SK-N-SH treated with all-trans-retinoic acid at 6 μM for 48 hours (cell line): Measurements from ENCODE around the gene TRIM61.
A peak's percentile ranks its signal among the peaks of the same experiment; 100 is the strongest.
"Not testable (repeated sequence)": the region's sequence is repeated elsewhere in the genome, so short reads cannot be mapped to it uniquely, and the experiment has no call there.

Experiments used
- ATAC-seq: fragments of 200-7000 bp; cut with Tn5 transposase; 3 replicates; pipeline ENCODE4 v1.9.1; 2020; ENCODE audit warnings: mild to moderate bottlenecking, moderate library complexity
- ARNTL ChIP-seq: fragments of 450-650 bp; formaldehyde crosslinking; IDR thresholded peaks from 2 replicates; pipeline ENCODE4 v1.5.0; 2020; ENCODE audit warnings: low read depth, mild to moderate bottlenecking, moderate library complexity, borderline replicate concordance
- BACH2 ChIP-seq: fragments of 250-450 bp; sonication (Bioruptor Pico); IDR thresholded peaks from 2 replicates; pipeline ENCODE4 v1.9.0; 2021; ENCODE audit warnings: mild to moderate bottlenecking, borderline replicate concordance
- CSDC2 ChIP-seq: fragments of 250-450 bp; sonication (Bioruptor Pico); IDR thresholded peaks from 2 replicates; pipeline ENCODE4 v1.5.0; 2020; ENCODE audit warnings: mild to moderate bottlenecking, moderate library complexity
- ESRRG ChIP-seq: fragments of 250-450 bp; sonication (Bioruptor Pico); IDR thresholded peaks from 2 replicates; pipeline ENCODE4 v1.6.1; 2021; ENCODE audit warnings: mild to moderate bottlenecking
- GLIS3 ChIP-seq: fragments of 250-450 bp; sonication (Bioruptor Pico); IDR thresholded peaks from 2 replicates; pipeline ENCODE4 v1.5.0; 2020; ENCODE audit warnings: mild to moderate bottlenecking, moderate library complexity
- ISL1 ChIP-seq: fragments of 250-450 bp; sonication (Bioruptor Pico); IDR thresholded peaks from 2 replicates; pipeline ENCODE4 v2.1.2; 2022; ENCODE audit warnings: mild to moderate bottlenecking, moderate library complexity
- OSR1 ChIP-seq: fragments of 250-450 bp; sonication (Bioruptor Pico); IDR thresholded peaks from 2 replicates; pipeline ENCODE4 v1.8.0; 2022; ENCODE audit warnings: moderate library complexity, mild to moderate bottlenecking, inconsistent platforms
- PPARA ChIP-seq: fragments of 250-450 bp; sonication (Bioruptor Pico); IDR thresholded peaks from 2 replicates; pipeline ENCODE4 v1.5.0; 2020; ENCODE audit warnings: mild to moderate bottlenecking, borderline replicate concordance
- RARB ChIP-seq: fragments of 250-450 bp; sonication (Bioruptor Pico); IDR thresholded peaks from 2 replicates; pipeline ENCODE4 v1.8.0; 2021; ENCODE audit warnings: mild to moderate bottlenecking, moderate library complexity
- SNAI2 ChIP-seq: fragments of 250-450 bp; sonication (Bioruptor Pico); IDR thresholded peaks from 2 replicates; pipeline ENCODE4 v1.5.0; 2020; ENCODE audit warnings: mild to moderate bottlenecking, moderate library complexity
- TCF4 ChIP-seq: fragments of 250-450 bp; sonication (Bioruptor Pico); IDR thresholded peaks from 2 replicates; pipeline ENCODE4 v1.8.0; 2021; ENCODE audit warnings: mild to moderate bottlenecking, moderate library complexity, borderline replicate concordance
- TOX ChIP-seq: fragments of 250-450 bp; sonication (Bioruptor Pico); IDR thresholded peaks from 2 replicates; pipeline ENCODE4 v1.8.0; 2021; ENCODE audit warnings: mild to moderate bottlenecking, moderate library complexity, borderline replicate concordance
- ZC3H10 ChIP-seq: fragments of 250-450 bp; sonication (Bioruptor Pico); IDR thresholded peaks from 2 replicates; pipeline ENCODE4 v1.5.1; 2021; ENCODE audit warnings: mild to moderate bottlenecking, moderate library complexity
- ZFP3 ChIP-seq: fragments of 250-450 bp; sonication (Bioruptor Pico); IDR thresholded peaks from 2 replicates; pipeline ENCODE4 v1.5.0; 2020; ENCODE audit warnings: mild to moderate bottlenecking, moderate library complexity
- ZFP30 ChIP-seq: fragments of 450-650 bp; formaldehyde crosslinking; IDR thresholded peaks from 2 replicates; pipeline ENCODE4 v1.5.0; 2022; ENCODE audit warnings: mild to moderate bottlenecking, moderate library complexity
- ZNF565 ChIP-seq: fragments of 450-650 bp; formaldehyde crosslinking; conservative IDR thresholded peaks from 2 replicates; pipeline ENCODE4 v1.5.0; 2020; ENCODE audit warnings: low read depth, mild to moderate bottlenecking, moderate library complexity
- ZNF8 ChIP-seq: fragments of 450-650 bp; formaldehyde crosslinking; IDR thresholded peaks from 2 replicates; pipeline ENCODE4 v1.5.0; 2020; ENCODE audit warnings: mild to moderate bottlenecking, moderate library complexity
- TF ChIP-seq, protein P1 (sequence below): fragments of 250-450 bp; sonication (Bioruptor Pico); IDR thresholded peaks from 2 replicates; pipeline ENCODE4 v1.5.1; 2020; ENCODE audit warnings: low read depth, mild to moderate bottlenecking, moderate library complexity
- TF ChIP-seq, protein P2 (sequence below): fragments of 250-450 bp; sonication (Bioruptor Pico); IDR thresholded peaks from 2 replicates; pipeline ENCODE4 v1.5.1; 2021; ENCODE audit warnings: mild to moderate bottlenecking, moderate library complexity
- TF ChIP-seq, protein P3 (sequence below): fragments of 250-450 bp; sonication (Bioruptor Pico); IDR thresholded peaks from 2 replicates; pipeline ENCODE4 v1.5.0; 2020; ENCODE audit warnings: mild to moderate bottlenecking, moderate library complexity
- TF ChIP-seq, protein P4 (sequence below): fragments of 250-450 bp; sonication (Bioruptor Pico); IDR thresholded peaks from 2 replicates; pipeline ENCODE4 v1.8.0; 2020; ENCODE audit warnings: mild to moderate bottlenecking, moderate library complexity, borderline replicate concordance

Gene TRIM61

DNA sequence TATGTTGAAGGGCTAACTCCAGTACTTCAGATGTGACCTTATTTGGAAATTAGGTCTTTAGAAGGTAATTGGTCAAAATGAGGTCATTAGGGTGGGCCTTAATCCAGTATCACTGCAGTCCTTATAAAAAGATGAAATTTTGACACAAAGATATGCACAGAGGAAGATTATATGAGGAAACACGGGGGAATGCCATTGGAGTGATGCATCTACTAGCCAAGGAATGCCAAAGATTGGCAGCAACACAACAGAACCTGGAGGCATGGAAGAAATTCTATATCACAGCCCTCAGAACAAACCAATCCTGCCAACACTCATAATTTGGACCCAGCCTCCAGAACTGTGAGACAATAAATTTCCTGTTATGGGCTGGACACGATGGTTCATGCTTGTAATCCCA is 17.6 kb downstream of the TRIM61 start:
- TF ChIP-seq, protein P1, sequence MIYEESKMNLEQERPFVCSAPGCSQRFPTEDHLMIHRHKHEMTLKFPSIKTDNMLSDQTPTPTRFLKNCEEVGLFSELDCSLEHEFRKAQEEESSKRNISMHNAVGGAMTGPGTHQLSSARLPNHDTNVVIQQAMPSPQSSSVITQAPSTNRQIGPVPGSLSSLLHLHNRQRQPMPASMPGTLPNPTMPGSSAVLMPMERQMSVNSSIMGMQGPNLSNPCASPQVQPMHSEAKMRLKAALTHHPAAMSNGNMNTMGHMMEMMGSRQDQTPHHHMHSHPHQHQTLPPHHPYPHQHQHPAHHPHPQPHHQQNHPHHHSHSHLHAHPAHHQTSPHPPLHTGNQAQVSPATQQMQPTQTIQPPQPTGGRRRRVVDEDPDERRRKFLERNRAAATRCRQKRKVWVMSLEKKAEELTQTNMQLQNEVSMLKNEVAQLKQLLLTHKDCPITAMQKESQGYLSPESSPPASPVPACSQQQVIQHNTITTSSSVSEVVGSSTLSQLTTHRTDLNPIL, result no peak
- no peak for TF ChIP-seq TCF4 (CRISPR knock-in tag)
- no peak for TF ChIP-seq ZNF8 (CRISPR knock-in tag)
- no peak for TF ChIP-seq CSDC2 (CRISPR knock-in tag)
- TF ChIP-seq BACH2, result no peak
- TF ChIP-seq SNAI2 (CRISPR knock-in tag), result no peak
- no peak for TF ChIP-seq ZFP30 (CRISPR knock-in tag)
- TF ChIP-seq OSR1 (CRISPR knock-in tag), result no peak
- TF ChIP-seq ISL1, result no peak
- no peak for ATAC-seq

DNA sequence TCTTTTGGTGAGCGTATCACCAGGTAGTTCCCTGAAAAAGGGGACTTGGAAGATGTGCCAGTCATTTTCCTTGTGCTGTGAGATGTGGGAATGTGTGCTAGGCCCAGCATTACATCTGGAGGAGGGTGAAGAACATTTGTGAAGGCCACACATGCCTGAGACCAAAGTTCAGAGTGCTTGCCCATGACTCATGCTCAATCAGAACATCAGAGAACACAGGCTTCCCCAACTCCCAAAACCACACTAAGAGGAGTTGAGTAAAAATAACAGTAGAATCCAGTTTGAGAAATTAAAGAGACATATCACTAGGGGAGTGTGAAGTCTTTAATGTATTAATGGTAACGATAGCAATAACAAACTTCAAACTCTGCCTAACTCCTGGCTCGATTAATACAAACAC is 18.0 kb downstream of the TRIM61 start:
- not testable (repeated sequence) for ATAC-seq

DNA sequence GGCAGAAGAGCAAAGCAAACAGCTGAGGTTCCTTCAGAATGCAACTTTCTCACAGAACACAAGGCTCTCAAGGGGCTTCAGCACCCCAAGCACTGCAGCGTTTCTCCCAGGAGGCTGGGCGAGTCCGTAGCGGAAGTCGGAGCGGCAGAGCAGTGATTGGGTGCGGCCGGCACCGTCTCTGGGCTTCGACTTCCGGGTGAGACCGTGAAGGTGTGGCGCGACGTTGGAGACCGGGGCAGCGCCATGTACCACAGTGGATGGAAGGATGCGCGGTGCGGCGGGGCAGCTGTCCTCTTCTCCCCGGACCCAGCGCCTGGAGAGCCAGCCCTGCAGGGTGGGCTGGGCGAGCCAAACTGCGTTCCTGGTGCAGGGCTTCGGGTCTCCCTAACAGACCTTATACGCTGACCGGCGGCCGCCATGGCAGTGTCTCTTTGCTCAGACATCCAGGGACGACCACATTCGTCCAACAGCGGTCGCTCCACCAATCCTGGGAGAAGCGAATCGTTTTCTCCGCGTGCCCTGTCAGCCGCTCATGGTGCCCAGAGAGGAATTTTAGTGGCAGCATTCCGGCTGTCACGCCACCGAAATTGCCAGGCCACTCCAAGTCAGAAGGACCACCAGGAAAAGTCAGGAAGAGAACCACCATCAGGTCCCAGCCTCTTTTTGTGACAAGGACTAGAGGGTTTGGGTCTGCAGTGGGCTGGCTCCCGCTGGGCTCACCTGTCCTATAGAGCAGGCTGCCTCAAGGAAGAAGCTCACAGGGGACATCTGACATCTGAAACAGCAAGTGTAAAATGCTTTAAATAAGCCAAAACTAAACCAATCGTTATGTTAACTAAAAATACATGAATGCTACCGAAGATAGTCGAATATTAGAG is 20.5 kb downstream of the TRIM61 start:
- peak; percentile 79 for TF ChIP-seq ZFP3
- no peak for TF ChIP-seq ZNF565
- no peak for TF ChIP-seq TCF4 (CRISPR knock-in tag)
- TF ChIP-seq, protein P2, sequence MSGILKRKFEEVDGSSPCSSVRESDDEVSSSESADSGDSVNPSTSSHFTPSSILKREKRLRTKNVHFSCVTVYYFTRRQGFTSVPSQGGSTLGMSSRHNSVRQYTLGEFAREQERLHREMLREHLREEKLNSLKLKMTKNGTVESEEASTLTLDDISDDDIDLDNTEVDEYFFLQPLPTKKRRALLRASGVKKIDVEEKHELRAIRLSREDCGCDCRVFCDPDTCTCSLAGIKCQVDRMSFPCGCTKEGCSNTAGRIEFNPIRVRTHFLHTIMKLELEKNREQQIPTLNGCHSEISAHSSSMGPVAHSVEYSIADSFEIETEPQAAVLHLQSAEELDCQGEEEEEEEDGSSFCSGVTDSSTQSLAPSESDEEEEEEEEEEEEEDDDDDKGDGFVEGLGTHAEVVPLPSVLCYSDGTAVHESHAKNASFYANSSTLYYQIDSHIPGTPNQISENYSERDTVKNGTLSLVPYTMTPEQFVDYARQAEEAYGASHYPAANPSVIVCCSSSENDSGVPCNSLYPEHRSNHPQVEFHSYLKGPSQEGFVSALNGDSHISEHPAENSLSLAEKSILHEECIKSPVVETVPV (CRISPR knock-in tag), result no peak
- no peak for TF ChIP-seq ZFP30 (CRISPR knock-in tag)
- no peak for TF ChIP-seq PPARA (CRISPR knock-in tag)
- TF ChIP-seq, protein P1, result no peak
- TF ChIP-seq TOX (CRISPR knock-in tag), result no peak
- TF ChIP-seq, protein P3, sequence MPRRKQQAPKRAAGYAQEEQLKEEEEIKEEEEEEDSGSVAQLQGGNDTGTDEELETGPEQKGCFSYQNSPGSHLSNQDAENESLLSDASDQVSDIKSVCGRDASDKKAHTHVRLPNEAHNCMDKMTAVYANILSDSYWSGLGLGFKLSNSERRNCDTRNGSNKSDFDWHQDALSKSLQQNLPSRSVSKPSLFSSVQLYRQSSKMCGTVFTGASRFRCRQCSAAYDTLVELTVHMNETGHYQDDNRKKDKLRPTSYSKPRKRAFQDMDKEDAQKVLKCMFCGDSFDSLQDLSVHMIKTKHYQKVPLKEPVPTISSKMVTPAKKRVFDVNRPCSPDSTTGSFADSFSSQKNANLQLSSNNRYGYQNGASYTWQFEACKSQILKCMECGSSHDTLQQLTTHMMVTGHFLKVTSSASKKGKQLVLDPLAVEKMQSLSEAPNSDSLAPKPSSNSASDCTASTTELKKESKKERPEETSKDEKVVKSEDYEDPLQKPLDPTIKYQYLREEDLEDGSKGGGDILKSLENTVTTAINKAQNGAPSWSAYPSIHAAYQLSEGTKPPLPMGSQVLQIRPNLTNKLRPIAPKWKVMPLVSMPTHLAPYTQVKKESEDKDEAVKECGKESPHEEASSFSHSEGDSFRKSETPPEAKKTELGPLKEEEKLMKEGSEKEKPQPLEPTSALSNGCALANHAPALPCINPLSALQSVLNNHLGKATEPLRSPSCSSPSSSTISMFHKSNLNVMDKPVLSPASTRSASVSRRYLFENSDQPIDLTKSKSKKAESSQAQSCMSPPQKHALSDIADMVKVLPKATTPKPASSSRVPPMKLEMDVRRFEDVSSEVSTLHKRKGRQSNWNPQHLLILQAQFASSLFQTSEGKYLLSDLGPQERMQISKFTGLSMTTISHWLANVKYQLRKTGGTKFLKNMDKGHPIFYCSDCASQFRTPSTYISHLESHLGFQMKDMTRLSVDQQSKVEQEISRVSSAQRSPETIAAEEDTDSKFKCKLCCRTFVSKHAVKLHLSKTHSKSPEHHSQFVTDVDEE (CRISPR knock-in tag), result no peak; the same call in 1 of the 2 replicates
- TF ChIP-seq SNAI2 (CRISPR knock-in tag), result 0 out of 2 replicates have a peak, but pooled peaks have one; percentile 18
- TF ChIP-seq CSDC2 (CRISPR knock-in tag), result 0 out of 2 replicates have a peak, but pooled peaks have one; percentile 43
- no peak for TF ChIP-seq ZC3H10 (CRISPR knock-in tag)
- no peak for TF ChIP-seq ESRRG
- peak; percentile 98 for ATAC-seq

DNA sequence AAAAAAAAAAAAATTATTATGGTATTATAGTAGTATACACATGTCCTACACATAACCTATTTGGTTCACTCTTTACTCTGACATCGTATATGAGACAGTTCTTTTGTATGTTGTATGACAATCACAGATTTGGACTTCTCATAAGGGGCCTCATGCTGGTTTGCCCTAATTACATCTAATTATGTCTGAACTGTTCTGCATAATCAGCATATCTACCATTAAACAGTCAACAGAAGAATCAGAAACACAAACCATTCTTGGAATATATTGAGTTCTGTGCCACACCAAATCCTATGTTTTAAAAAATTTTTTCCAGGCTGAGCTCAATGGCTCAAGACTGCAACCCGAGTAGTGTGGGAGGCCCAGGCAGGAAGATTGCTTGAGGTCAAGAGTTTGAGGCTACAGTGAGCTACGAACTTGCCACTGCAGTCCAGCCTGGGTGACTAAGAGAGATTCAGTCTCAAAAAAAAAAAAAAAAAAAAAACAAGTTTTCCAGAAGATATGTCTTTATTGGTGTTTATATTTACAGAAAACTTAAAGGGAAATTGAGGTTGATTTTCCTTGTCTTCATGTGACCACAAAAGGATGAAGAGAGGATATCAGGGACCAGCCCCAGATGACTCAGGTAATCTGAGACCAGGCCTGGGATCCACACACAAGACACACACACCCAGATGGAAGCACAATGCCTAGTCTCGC is 22.2 kb downstream of the TRIM61 start:
- ATAC-seq, result no peak
- TF ChIP-seq TOX (CRISPR knock-in tag) (no peak), OSR1 (CRISPR knock-in tag) (no peak), ZFP30 (CRISPR knock-in tag) (no peak), ZFP3 (no peak), GLIS3 (no peak), ZC3H10 (CRISPR knock-in tag) (no peak), ARNTL (CRISPR knock-in tag) (no peak), TCF4 (CRISPR knock-in tag) (no peak), BACH2 (no peak), RARB (CRISPR knock-in tag) (no peak), ZNF565 (no peak), SNAI2 (CRISPR knock-in tag) (no peak)
- TF ChIP-seq, protein P4, sequence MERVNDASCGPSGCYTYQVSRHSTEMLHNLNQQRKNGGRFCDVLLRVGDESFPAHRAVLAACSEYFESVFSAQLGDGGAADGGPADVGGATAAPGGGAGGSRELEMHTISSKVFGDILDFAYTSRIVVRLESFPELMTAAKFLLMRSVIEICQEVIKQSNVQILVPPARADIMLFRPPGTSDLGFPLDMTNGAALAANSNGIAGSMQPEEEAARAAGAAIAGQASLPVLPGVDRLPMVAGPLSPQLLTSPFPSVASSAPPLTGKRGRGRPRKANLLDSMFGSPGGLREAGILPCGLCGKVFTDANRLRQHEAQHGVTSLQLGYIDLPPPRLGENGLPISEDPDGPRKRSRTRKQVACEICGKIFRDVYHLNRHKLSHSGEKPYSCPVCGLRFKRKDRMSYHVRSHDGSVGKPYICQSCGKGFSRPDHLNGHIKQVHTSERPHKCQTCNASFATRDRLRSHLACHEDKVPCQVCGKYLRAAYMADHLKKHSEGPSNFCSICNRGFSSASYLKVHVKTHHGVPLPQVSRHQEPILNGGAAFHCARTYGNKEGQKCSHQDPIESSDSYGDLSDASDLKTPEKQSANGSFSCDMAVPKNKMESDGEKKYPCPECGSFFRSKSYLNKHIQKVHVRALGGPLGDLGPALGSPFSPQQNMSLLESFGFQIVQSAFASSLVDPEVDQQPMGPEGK, result no peak
- TF ChIP-seq, all 23 proteins: peak for 0
